GM12891 (cell line): ENCODE measurements around the gene PFKFB3.

Source experiments
- POLR2A ChIP-seq: IDR thresholded peaks from 2 replicates; pipeline ENCODE4 v1.6.1; 2011; ENCODE audit warnings: low read depth, low read length, control low read depth
- POLR2AphosphoS5 ChIP-seq: IDR thresholded peaks from 2 replicates; pipeline ENCODE4 v1.6.1; 2011; ENCODE audit warnings: low read depth, low read length, control low read depth

GRCh38 chr10:6236349-6237198 lies 33.8 kb downstream of the PFKFB3 start:
- TF ChIP-seq POLR2AphosphoS5 (peak; percentile 56; the same call in 1 of the 2 replicates), POLR2A (no peak)
